Epithelial cell of proximal tubule (primary cell): ENCODE data around the gene GREM1. TPM values are rescaled to one million over a fixed set of nuclear protein-coding genes. Genes with fewer than 3 reads are reported as not detected.
A peak's percentile ranks its signal among the peaks of the same experiment; 100 is the strongest.

Source experiments
- DNase-seq: peaks from one replicate; pipeline ENCODE4 v3.0.0-alpha.2; 2011; ENCODE audit warnings: low read depth
- H3K4me3 ChIP-seq: 2 replicates; pipeline ENCODE4 v1.5.1; 2011; ENCODE audit warnings: low read depth, mild to moderate bottlenecking, low read length
- CTCF ChIP-seq: conservative IDR thresholded peaks from 2 replicates; pipeline ENCODE4 v1.5.1; 2012; ENCODE audit warnings: low read depth, mild to moderate bottlenecking, low read length
- total RNA-seq: library from RNA; depleted of rRNA; stranded (reverse); fragments of >200 nt; gene quantifications from 2 replicates; pipeline ENCODE4 v1.2.3, GENCODE V29; 2015

Gene GREM1
- total RNA-seq, 1 donor from 2014 or later, result 4.0 TPM

- no peak overlapping the region for H3K4me3 ChIP-seq
- DNase-seq, result peak; percentile 26
- no peak for TF ChIP-seq CTCF
Measured at GRCh38 chr15:32730677-32731654, 13.2 kb downstream of the GREM1 start.

DNA sequence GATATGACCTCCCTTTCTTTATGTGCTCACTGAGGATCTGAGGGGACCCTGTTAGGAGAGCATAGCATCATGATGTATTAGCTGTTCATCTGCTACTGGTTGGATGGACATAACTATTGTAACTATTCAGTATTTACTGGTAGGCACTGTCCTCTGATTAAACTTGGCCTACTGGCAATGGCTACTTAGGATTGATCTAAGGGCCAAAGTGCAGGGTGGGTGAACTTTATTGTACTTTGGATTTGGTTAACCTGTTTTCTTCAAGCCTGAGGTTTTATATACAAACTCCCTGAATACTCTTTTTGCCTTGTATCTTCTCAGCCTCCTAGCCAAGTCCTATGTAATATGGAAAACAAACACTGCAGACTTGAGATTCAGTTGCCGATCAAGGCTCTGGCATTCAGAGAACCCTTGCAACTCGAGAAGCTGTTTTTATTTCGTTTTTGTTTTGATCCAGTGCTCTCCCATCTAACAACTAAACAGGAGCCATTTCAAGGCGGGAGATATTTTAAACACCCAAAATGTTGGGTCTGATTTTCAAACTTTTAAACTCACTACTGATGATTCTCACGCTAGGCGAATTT is 14.9 kb downstream of the GREM1 start:
- no peak for TF ChIP-seq CTCF
- no peak for DNase-seq
- no peak overlapping the region for H3K4me3 ChIP-seq

GRCh38 chr15:32733281-32733680 is 15.5 kb downstream of the GREM1 start:
- TF ChIP-seq CTCF, result no peak
- H3K4me3 ChIP-seq, result no peak overlapping the region
- no peak for DNase-seq

DNA sequence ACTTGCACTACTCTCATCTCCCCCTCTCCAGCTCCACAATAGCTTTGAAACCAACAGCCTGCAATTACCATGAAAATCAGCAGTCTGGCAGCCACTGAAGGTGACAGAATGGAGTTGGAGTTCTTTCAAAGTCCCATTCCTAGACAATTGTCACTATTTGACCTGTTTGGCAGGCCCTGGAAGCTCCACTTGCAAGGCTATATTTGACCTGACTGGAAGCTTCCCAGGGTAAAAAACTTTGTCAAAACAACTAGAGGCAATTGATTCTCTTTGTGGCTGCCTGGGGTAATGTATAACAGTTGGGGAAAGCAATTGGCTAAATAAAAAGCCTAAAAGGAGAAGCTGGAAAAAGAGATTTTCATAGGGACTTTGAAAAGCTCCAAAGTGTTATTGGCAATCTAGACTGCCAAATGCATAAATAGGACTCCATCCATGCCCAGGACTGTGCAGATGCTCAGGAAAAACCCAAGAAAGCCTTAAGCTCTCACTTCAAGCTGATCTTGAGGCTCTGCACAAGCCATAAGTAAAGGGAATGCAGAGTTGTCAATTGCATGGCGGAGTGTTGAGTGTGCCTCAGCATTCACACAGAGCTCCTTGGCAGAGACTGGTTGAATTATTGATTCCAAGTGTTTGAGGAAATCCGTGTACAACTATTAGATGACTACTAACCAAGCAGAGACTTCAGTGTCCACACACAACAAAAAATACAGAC is 18.3 kb downstream of the GREM1 start:
- DNase-seq, result no peak
- no peak overlapping the region for H3K4me3 ChIP-seq
- no peak for TF ChIP-seq CTCF

GRCh38 chr15:32736701-32737061 is 18.9 kb downstream of the GREM1 start:
- TF ChIP-seq CTCF, result no peak

DNA sequence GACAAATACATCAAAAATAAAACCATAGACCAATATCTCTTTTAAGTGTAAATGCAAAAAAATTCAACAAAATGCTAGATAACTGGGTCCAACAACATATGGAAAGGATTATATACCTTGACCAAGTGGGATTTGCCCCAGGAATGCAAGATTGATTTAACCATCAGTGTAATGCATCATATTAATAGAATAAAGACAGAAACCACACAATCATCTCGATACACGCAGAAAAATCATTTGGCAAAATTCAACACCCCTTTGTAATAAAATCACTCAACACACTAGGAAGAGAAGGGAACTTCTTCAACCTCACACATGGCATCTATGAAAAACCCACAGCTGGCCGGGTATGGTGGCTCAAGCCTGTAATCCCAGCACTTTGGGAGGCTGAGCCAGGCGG is 19.5 kb downstream of the GREM1 start:
- no peak for DNase-seq
- TF ChIP-seq CTCF, result no peak
- H3K4me3 ChIP-seq, result no peak overlapping the region

More at GRCh38 chr15:32736701-32737061, 18.9 kb downstream of the GREM1 start:
- DNase-seq, result no peak
- no peak overlapping the region for H3K4me3 ChIP-seq
